ENCODE measurements around the gene BMP10. TPM values are rescaled to one million over a fixed set of nuclear protein-coding genes. Genes with fewer than 3 reads are reported as not detected.

Gene BMP10
- polyA plus RNA-seq, 1 of the 3 experiments (the other 2 are of a cell fraction), result not detected

GRCh38 chr2:68835621-68836020 is 35.6 kb downstream of the BMP10 start (continued):
- no peak for TF ChIP-seq MEF2A (IDR thresholded peaks at IDR 0.05; ENCODE audit: borderline replicate concordance, low read depth)
- no peak for TF ChIP-seq PBX3 (IDR thresholded peaks at IDR 0.05)
- no peak for TF ChIP-seq GABPA (IDR thresholded peaks at IDR 0.05; ENCODE audit: low read depth)
- no peak for TF ChIP-seq TEAD4 (IDR thresholded peaks at IDR 0.05; ENCODE audit: borderline replicate concordance, insufficient read depth)
- no peak for TF ChIP-seq JUND (IDR thresholded peaks at IDR 0.05)

- Histone ChIP-seq H3K36me3 (replicated peaks in 1 of 2; ENCODE audit: control insufficient read depth in 1 of 2, insufficient read depth in 2 of 2, low read length in 1 of 2) (no peaks in the 10 kb centered on the region), H3K4me1 (ENCODE audit: control insufficient read depth in 1 of 2, insufficient read depth in 2 of 2, low read depth in 1 of 2, low read length in 1 of 2) (peaks cover 0 to 13% of the 10 kb centered on the region in 2 experiments; a peak in 3 of 4 replicates), H3K4me2 (no peak overlapping the region), H2AFZ (ENCODE audit: low read depth) (no peak overlapping the region), H3K79me2 (ENCODE audit: insufficient read depth) (no peaks in the 10 kb centered on the region), H3K9me2 (no peaks in the 10 kb centered on the region), H3K9me3 (no peaks in the 10 kb centered on the region), H3K4me3 (ENCODE audit: low read depth in 2 of 2, low read length in 1 of 2) (no peak overlapping the region), H3K27me3 (ENCODE audit: insufficient read depth) (no peaks in the 10 kb centered on the region), H4K20me1 (ENCODE audit: insufficient read depth) (no peaks in the 10 kb centered on the region), H3K27ac (ENCODE audit: low read depth in 2 of 2, low read length in 1 of 2) (no peak overlapping the region), H3F3A (replicated peaks; ENCODE audit: insufficient read depth) (peaks cover 8% of the 10 kb centered on the region), H3K9ac (no peak overlapping the region)
- no peak for DNase-seq
- 88% methylated on average over 6 of the region's 6 CpGs for WGBS (ENCODE audit: low lambda C conversion rate)
- no peak for TF ChIP-seq FOSL2 (IDR thresholded peaks at IDR 0.05; ENCODE audit: borderline replicate concordance, low read depth)
- TF ChIP-seq SIN3A (IDR thresholded peaks at IDR 0.05; ENCODE audit: borderline replicate concordance, low read depth, low read length), result no peak
- TF ChIP-seq SMC3 (IDR thresholded peaks at IDR 0.05; ENCODE audit: low read depth, low read length), result no peak
- no peak for TF ChIP-seq PBX3 (IDR thresholded peaks at IDR 0.05)
- TF ChIP-seq USF1 (IDR thresholded peaks at IDR 0.05; ENCODE audit: borderline replicate concordance, low read depth), result no peak
- no peak for TF ChIP-seq MEF2A (IDR thresholded peaks at IDR 0.05; ENCODE audit: borderline replicate concordance, low read depth)
- no peak for TF ChIP-seq TEAD4 (IDR thresholded peaks at IDR 0.05; ENCODE audit: borderline replicate concordance, insufficient read depth)
- TF ChIP-seq RCOR1 (IDR thresholded peaks at IDR 0.05; ENCODE audit: low read length), result no peak
- TF ChIP-seq REST (IDR thresholded peaks at IDR 0.05; ENCODE audit: low read depth, low read length), result no peak
- no peak for TF ChIP-seq NRF1 (IDR thresholded peaks at IDR 0.05; ENCODE audit: low read depth, low read length)
- TF ChIP-seq EP300 (IDR thresholded peaks at IDR 0.05; ENCODE audit: borderline replicate concordance in 1 of 2, low read depth in 1 of 2, low read length in 1 of 2), result no peak
- no peak for TF ChIP-seq RXRA (IDR thresholded peaks at IDR 0.05; ENCODE audit: borderline replicate concordance, low read depth)
- TF ChIP-seq ZBTB33 (IDR thresholded peaks at IDR 0.05; ENCODE audit: borderline replicate concordance, low read depth), result no peak
- TF ChIP-seq ELF1 (IDR thresholded peaks at IDR 0.05), result no peak
- TF ChIP-seq FOXM1 (IDR thresholded peaks at IDR 0.05; ENCODE audit: low read depth), result no peak
- no peak for TF ChIP-seq NFIC (IDR thresholded peaks at IDR 0.05; ENCODE audit: borderline replicate concordance)
- TF ChIP-seq RFX5 (IDR thresholded peaks at IDR 0.05; ENCODE audit: low read length), result no peak
- ChIA-PET CTCF (interaction anchor here (1.1 to 1.8 kb wide), 5 partner anchors 11 to 372 kb away, joined by 3 to 5 read pairs (median 3); no protein-coding TSS in a partner anchor), POLR2A (no interaction called here)
Observed at GRCh38 chr2:68834737-68835376, 36.3 kb downstream of the BMP10 start.

Data from SK-N-SH (cell line).